ENCODE results near the gene CDYL. TPM values are rescaled to one million over a fixed set of nuclear protein-coding genes. Genes with fewer than 3 reads are reported as not detected.

The CDYL gene
- total RNA-seq, 1 experiment from 2014 or later, result 41.6 TPM

GRCh38 chr6:4891141-4891540 is 114.9 kb downstream of the CDYL start:
- intact Hi-C loops (cut with micrococcal nuclease; ENCODE audit: unreplicated experiment), result no loop called here
- CTCF ChIA-PET, result no interaction called here

GRCh38 chr6:4892785-4893485 is 116.7 kb downstream of the CDYL start:
- Mint-ChIP-seq H3K27ac (ENCODE audit: unreplicated experiment) (no peak overlapping the region), H3K36me3 (ENCODE audit: insufficient read depth, unreplicated experiment) (peaks cover 44% of the 10 kb centered on the region), H3K27me3 (ENCODE audit: insufficient read depth, unreplicated experiment) (no peaks in the 10 kb centered on the region), H3K9me3 (ENCODE audit: unreplicated experiment) (no peaks in the 10 kb centered on the region), H3K4me1 (ENCODE audit: low read depth, unreplicated experiment) (no peaks in the 10 kb centered on the region), H3K4me3 (ENCODE audit: unreplicated experiment) (no peak overlapping the region)
- no peaks in the 10 kb centered on the region for H3K4me1 ChIP-seq
- TF ChIP-seq, protein P1, sequence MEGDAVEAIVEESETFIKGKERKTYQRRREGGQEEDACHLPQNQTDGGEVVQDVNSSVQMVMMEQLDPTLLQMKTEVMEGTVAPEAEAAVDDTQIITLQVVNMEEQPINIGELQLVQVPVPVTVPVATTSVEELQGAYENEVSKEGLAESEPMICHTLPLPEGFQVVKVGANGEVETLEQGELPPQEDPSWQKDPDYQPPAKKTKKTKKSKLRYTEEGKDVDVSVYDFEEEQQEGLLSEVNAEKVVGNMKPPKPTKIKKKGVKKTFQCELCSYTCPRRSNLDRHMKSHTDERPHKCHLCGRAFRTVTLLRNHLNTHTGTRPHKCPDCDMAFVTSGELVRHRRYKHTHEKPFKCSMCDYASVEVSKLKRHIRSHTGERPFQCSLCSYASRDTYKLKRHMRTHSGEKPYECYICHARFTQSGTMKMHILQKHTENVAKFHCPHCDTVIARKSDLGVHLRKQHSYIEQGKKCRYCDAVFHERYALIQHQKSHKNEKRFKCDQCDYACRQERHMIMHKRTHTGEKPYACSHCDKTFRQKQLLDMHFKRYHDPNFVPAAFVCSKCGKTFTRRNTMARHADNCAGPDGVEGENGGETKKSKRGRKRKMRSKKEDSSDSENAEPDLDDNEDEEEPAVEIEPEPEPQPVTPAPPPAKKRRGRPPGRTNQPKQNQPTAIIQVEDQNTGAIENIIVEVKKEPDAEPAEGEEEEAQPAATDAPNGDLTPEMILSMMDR (IDR thresholded peaks at IDR 0.05; ENCODE audit: insufficient read depth in 1 of 2, low read depth in 1 of 2, low read length in 1 of 2, severe bottlenecking in 1 of 2, unreplicated experiment in 1 of 2), result no peak
- H3K36me3 ChIP-seq (ENCODE audit: control insufficient read depth, insufficient read depth, low read length), result peaks cover 1% of the 10 kb centered on the region; the same call in 1 of the 2 replicates
- H3K9me3 ChIP-seq, result no peaks in the 10 kb centered on the region
- ChIA-PET CTCF (no interaction called here), POLR2A (no interaction called here)
- no peaks in the 10 kb centered on the region for H3K27me3 ChIP-seq (replicated peaks; ENCODE audit: control insufficient read depth, insufficient read depth, low read length)
- no TSS peak for BruUV-seq (replicated peaks)
- DNase-seq, result no peak
- H3K4me3 ChIP-seq (ENCODE audit: low read depth, low read length), result no peak overlapping the region
- intact Hi-C loops (cut with micrococcal nuclease; ENCODE audit: unreplicated experiment), result no loop called here

More at GRCh38 chr6:4891141-4891540, 114.9 kb downstream of the CDYL start:
- peaks cover 28% of the 10 kb centered on the region for H3K36me3 Mint-ChIP-seq (ENCODE audit: insufficient read depth, unreplicated experiment)
- DNase-seq, result no peak
- H3K4me1 Mint-ChIP-seq (ENCODE audit: low read depth, unreplicated experiment), result no peaks in the 10 kb centered on the region
- H3K4me3 Mint-ChIP-seq (ENCODE audit: unreplicated experiment), result no peak overlapping the region
- no peaks in the 10 kb centered on the region for H3K9me3 Mint-ChIP-seq (ENCODE audit: unreplicated experiment)
- Histone ChIP-seq H3K4me1 (no peaks in the 10 kb centered on the region), H3K4me3 (ENCODE audit: low read depth, low read length) (no peak overlapping the region), H3K27me3 (replicated peaks; ENCODE audit: control insufficient read depth, insufficient read depth, low read length) (no peaks in the 10 kb centered on the region), H3K9me3 (no peaks in the 10 kb centered on the region), H3K36me3 (ENCODE audit: control insufficient read depth, insufficient read depth, low read length) (no peaks in the 10 kb centered on the region; the same call in 1 of the 2 replicates)
- TF ChIP-seq, protein P1 (IDR thresholded peaks at IDR 0.05; ENCODE audit: insufficient read depth in 1 of 2, low read depth in 1 of 2, low read length in 1 of 2, severe bottlenecking in 1 of 2, unreplicated experiment in 1 of 2), result no peak
- POLR2A ChIA-PET, result no interaction called here
- BruUV-seq (replicated peaks), result no TSS peak
- H3K27me3 Mint-ChIP-seq (ENCODE audit: insufficient read depth, unreplicated experiment), result no peaks in the 10 kb centered on the region
- no peak overlapping the region for H3K27ac Mint-ChIP-seq (ENCODE audit: unreplicated experiment)

DNA sequence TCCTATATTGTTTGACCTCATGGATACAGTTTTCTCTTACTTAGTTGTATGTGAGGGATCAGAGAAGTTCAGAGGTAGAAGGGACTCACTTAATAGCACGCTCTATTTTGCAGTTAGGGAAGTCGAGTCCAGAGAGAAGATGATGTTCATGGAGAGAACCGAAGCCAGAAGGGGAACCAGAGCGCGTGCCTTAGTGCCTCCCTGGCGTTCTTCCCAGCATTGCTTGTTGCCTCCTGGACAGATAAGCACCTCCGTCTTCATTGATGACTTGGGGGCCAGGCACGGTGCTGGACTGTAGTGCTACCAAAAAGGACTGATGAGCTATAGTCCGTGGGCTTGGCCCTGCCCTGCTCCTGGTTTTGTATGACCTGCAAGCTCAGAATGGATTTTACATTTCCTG is 117.8 kb downstream of the CDYL start:
- Mint-ChIP-seq H3K27ac (ENCODE audit: unreplicated experiment) (no peak overlapping the region), H3K27me3 (ENCODE audit: insufficient read depth, unreplicated experiment) (no peaks in the 10 kb centered on the region), H3K4me1 (ENCODE audit: low read depth, unreplicated experiment) (no peaks in the 10 kb centered on the region), H3K9me3 (ENCODE audit: unreplicated experiment) (no peaks in the 10 kb centered on the region), H3K4me3 (ENCODE audit: unreplicated experiment) (no peak overlapping the region), H3K36me3 (ENCODE audit: insufficient read depth, unreplicated experiment) (peaks cover 52% of the 10 kb centered on the region)
- H3K27me3 ChIP-seq (replicated peaks; ENCODE audit: control insufficient read depth, insufficient read depth, low read length), result no peaks in the 10 kb centered on the region
- DNase-seq, result no peak
- no peaks in the 10 kb centered on the region for H3K4me1 ChIP-seq
- intact Hi-C loops (cut with micrococcal nuclease; ENCODE audit: unreplicated experiment), result no loop called here
- no peak overlapping the region for H3K4me3 ChIP-seq (ENCODE audit: low read depth, low read length)
- BruUV-seq (replicated peaks), result no TSS peak
- peaks cover 1% of the 10 kb centered on the region; the same call in 1 of the 2 replicates for H3K36me3 ChIP-seq (ENCODE audit: control insufficient read depth, insufficient read depth, low read length)
- ChIA-PET POLR2A (no interaction called here), CTCF (no interaction called here)
- H3K9me3 ChIP-seq, result no peaks in the 10 kb centered on the region
- TF ChIP-seq, protein P1 (IDR thresholded peaks at IDR 0.05; ENCODE audit: insufficient read depth in 1 of 2, low read depth in 1 of 2, low read length in 1 of 2, severe bottlenecking in 1 of 2, unreplicated experiment in 1 of 2), result no peak
